GM21367 (cell line): ENCODE measurements around the gene CENPT.

Experiments used
- ATAC-seq: cut with Tn5 transposase; IDR thresholded peaks from one replicate; pipeline ENCODE4 v1.9.1; 2021; ENCODE audit not compliant: unreplicated experiment

Gene CENPT

GRCh38 chr16:67847064-67847861 lies at the start of gene CENPT:
Gene CENPT, minus strand, starts transcription at chr16:67847693. Its CDS starts 13,834 bp downstream, at chr16:67833859.
- peak; percentile 34 for ATAC-seq

GRCh38 chr16:67897231-67897630 lies 49.7 kb upstream of the CENPT start:
- no peak for ATAC-seq

- peak; percentile 16 for ATAC-seq
Observed at GRCh38 chr16:67893743-67894399, 46.4 kb upstream of the CENPT start.

- peak; percentile 82 for ATAC-seq
Observed at GRCh38 chr16:67892899-67893742, 45.6 kb upstream of the CENPT start, which contains the start of gene PSKH1. Gene PSKH1, plus strand, starts transcription at chr16:67893254. Its CDS starts 15,496 bp downstream, at chr16:67908750.

- no peak for ATAC-seq
Observed at GRCh38 chr16:67892375-67892774, 44.9 kb upstream of the CENPT start.

GRCh38 chr16:67888331-67888730 lies 40.8 kb upstream of the CENPT start:
- ATAC-seq = no peak

- ATAC-seq = no peak
Observed at GRCh38 chr16:67886387-67886786, 38.9 kb upstream of the CENPT start.

- no peak for ATAC-seq
Observed at GRCh38 chr16:67885976-67886375, 38.5 kb upstream of the CENPT start.

GRCh38 chr16:67885545-67885944 lies 38.1 kb upstream of the CENPT start:
- ATAC-seq = no peak

GRCh38 chr16:67884684-67885083 lies 37.2 kb upstream of the CENPT start, which contains the start of gene NRN1L:
Gene NRN1L, plus strand, starts transcription at chr16:67884885. Its CDS starts 19 bp downstream, at chr16:67884904.
- ATAC-seq = no peak

- no peak for ATAC-seq
Observed at GRCh38 chr16:67883872-67884261, 36.4 kb upstream of the CENPT start.

GRCh38 chr16:67883146-67883871 lies 35.8 kb upstream of the CENPT start:
- no peak for ATAC-seq

- ATAC-seq = no peak
Observed at GRCh38 chr16:67882374-67883145, 35.1 kb upstream of the CENPT start.

GRCh38 chr16:67881621-67882161 lies 34.2 kb upstream of the CENPT start:
- no peak for ATAC-seq

GRCh38 chr16:67880584-67880983 lies 33.1 kb upstream of the CENPT start:
- no peak for ATAC-seq

GRCh38 chr16:67879936-67880335 lies 32.4 kb upstream of the CENPT start:
- no peak for ATAC-seq

GRCh38 chr16:67879462-67879861 lies 32.0 kb upstream of the CENPT start:
- no peak for ATAC-seq

GRCh38 chr16:67878846-67879245 lies 31.4 kb upstream of the CENPT start:
- no peak for ATAC-seq

GRCh38 chr16:67878232-67878631 lies 30.7 kb upstream of the CENPT start:
- no peak for ATAC-seq

GRCh38 chr16:67877064-67877463 lies 29.6 kb upstream of the CENPT start:
- ATAC-seq = no peak
